GM12891 (cell line): ENCODE data around the gene DDX25.
A peak's percentile ranks its signal among the peaks of the same experiment; 100 is the strongest.

Experiments used
- DNase-seq: peaks from one replicate; pipeline ENCODE4 v3.0.0; 2011; ENCODE audit warnings: low spot score; ENCODE audit not compliant: insufficient read length
- FAIRE-seq: peaks from 2 replicates; lab custom pipeline; 2011; peaks lifted over from hg19 to GRCh38; lab: Jason Lieb, UNC
- PAX5 ChIP-seq: IDR thresholded peaks from 2 replicates; pipeline ENCODE4 v1.6.1; 2011; ENCODE audit warnings: low read length, moderate library complexity, mild to moderate bottlenecking; ENCODE audit not compliant: insufficient read depth, severe bottlenecking
- POLR2A ChIP-seq: IDR thresholded peaks from 2 replicates; pipeline ENCODE4 v1.6.1; 2011; ENCODE audit warnings: low read depth, low read length, control low read depth
- POLR2AphosphoS5 ChIP-seq: IDR thresholded peaks from 2 replicates; pipeline ENCODE4 v1.6.1; 2011; ENCODE audit warnings: low read depth, low read length, control low read depth
- POU2F2 ChIP-seq: IDR thresholded peaks from 2 replicates; pipeline ENCODE4 v1.6.1; 2011; ENCODE audit warnings: low read depth, mild to moderate bottlenecking, control low read depth, low read length, moderate library complexity
- SPI1 ChIP-seq: IDR thresholded peaks from 2 replicates; pipeline ENCODE4 v1.6.1; 2011; ENCODE audit warnings: low read depth, low read length, control low read depth
- TAF1 ChIP-seq: IDR thresholded peaks from 2 replicates; pipeline ENCODE4 v1.6.1; 2011; ENCODE audit warnings: low read depth, low read length, control low read depth

Gene DDX25

GRCh38 chr11:125941619-125942611 is 37.6 kb downstream of the DDX25 start:
- peak; percentile 65 for DNase-seq
- FAIRE-seq: peak; percentile 70
- TF ChIP-seq POLR2AphosphoS5 (no peak), SPI1 (no peak), TAF1 (no peak), POLR2A (no peak), POU2F2 (no peak), PAX5 (no peak)

- TF ChIP-seq SPI1 (no peak), PAX5 (no peak), TAF1 (no peak), POLR2A (no peak), POLR2AphosphoS5 (no peak), POU2F2 (no peak)
- FAIRE-seq (no peak), DNase-seq (no peak)
Observed at GRCh38 chr11:125942771-125943428, 38.6 kb downstream of the DDX25 start.

- DNase-seq (no peak), FAIRE-seq (no peak)
- TF ChIP-seq TAF1 (no peak), POU2F2 (no peak), POLR2AphosphoS5 (no peak), PAX5 (no peak), SPI1 (no peak), POLR2A (no peak)
Observed at GRCh38 chr11:125943661-125944349, 39.5 kb downstream of the DDX25 start.

GRCh38 chr11:125944350-125945010 is 40.2 kb downstream of the DDX25 start:
- DNase-seq: no peak
- no peak for TF ChIP-seq PAX5
- TF ChIP-seq TAF1: no peak
- no peak for TF ChIP-seq POU2F2
- no peak for TF ChIP-seq SPI1
- no peak for TF ChIP-seq POLR2AphosphoS5
- no peak for TF ChIP-seq POLR2A
- FAIRE-seq: no peak

GRCh38 chr11:125945011-125945796 is 40.9 kb downstream of the DDX25 start:
- FAIRE-seq (no peak), DNase-seq (no peak)
- TF ChIP-seq SPI1 (no peak), POLR2A (no peak), TAF1 (no peak), POU2F2 (no peak), POLR2AphosphoS5 (no peak), PAX5 (no peak)

- FAIRE-seq (no peak), DNase-seq (no peak)
- TF ChIP-seq SPI1 (no peak), POLR2A (no peak), PAX5 (no peak), TAF1 (no peak), POLR2AphosphoS5 (no peak), POU2F2 (no peak)
Observed at GRCh38 chr11:125945797-125946520, 41.7 kb downstream of the DDX25 start, which contains the start of gene VSIG10L2. VSIG10L2 (plus strand) TSS chr11:125946044; CDS start chr11:125946056, 12 bp downstream.

GRCh38 chr11:125946712-125947418 is 42.6 kb downstream of the DDX25 start:
- DNase-seq (no peak), FAIRE-seq (no peak)
- no peak for TF ChIP-seq POU2F2
